Activated CD8-positive, alpha-beta memory T cell treated with anti-CD3 and anti-CD28 coated beads, Interleukin-2, amount 10 ng/mL, durations not matched to agents 7 days and 5 days (primary cell): ENCODE measurements around the gene UBTF. TPM values are rescaled to one million over a fixed set of nuclear protein-coding genes. Genes with fewer than 3 reads are reported as not detected.
A peak's percentile ranks its signal among the peaks of the same experiment; 100 is the strongest.

Experiments
- ATAC-seq: fragments of 150-1000 bp; cut with Tn5 transposase; one replicate; pipeline ENCODE4 v1.10.0; 2021; ENCODE audit warnings: moderate library complexity
- CTCF ChIA-PET: fragments of 350-600 bp; sonication (Branson Sonifier 250); formaldehyde crosslinking; loops from one replicate; lab custom pipeline; 2021; ENCODE audit warnings: antibody characterized with exemption; lab: Charles Lee
- DNase-seq: peaks from one replicate; pipeline ENCODE4 v3.0.0-alpha.2; 2020
- H3K27ac Mint-ChIP-seq: one replicate; pipeline ENCODE4 v1.8.0; 2021; ENCODE audit warnings: mild to moderate bottlenecking, mixed read lengths
- H3K27me3 Mint-ChIP-seq: one replicate; pipeline ENCODE4 v1.8.0; 2021; ENCODE audit warnings: mixed read lengths
- H3K36me3 Mint-ChIP-seq: one replicate; pipeline ENCODE4 v1.8.0; 2021; ENCODE audit warnings: mild to moderate bottlenecking, mixed read lengths
- H3K4me1 Mint-ChIP-seq: one replicate; pipeline ENCODE4 v1.8.0; 2021; ENCODE audit warnings: mixed read lengths
- H3K4me3 Mint-ChIP-seq: one replicate; pipeline ENCODE4 v1.8.0; 2021; ENCODE audit warnings: mild to moderate bottlenecking, moderate library complexity, mixed read lengths
- H3K9me3 Mint-ChIP-seq: one replicate; pipeline ENCODE4 v1.8.0; 2022; ENCODE audit warnings: low read depth, mixed read lengths
- total RNA-seq, 2 experiments: library from RNA; stranded (reverse); gene quantifications; one replicate each; pipeline ENCODE4 v1.2.3, GENCODE V29; 2021

The UBTF gene, protein sequence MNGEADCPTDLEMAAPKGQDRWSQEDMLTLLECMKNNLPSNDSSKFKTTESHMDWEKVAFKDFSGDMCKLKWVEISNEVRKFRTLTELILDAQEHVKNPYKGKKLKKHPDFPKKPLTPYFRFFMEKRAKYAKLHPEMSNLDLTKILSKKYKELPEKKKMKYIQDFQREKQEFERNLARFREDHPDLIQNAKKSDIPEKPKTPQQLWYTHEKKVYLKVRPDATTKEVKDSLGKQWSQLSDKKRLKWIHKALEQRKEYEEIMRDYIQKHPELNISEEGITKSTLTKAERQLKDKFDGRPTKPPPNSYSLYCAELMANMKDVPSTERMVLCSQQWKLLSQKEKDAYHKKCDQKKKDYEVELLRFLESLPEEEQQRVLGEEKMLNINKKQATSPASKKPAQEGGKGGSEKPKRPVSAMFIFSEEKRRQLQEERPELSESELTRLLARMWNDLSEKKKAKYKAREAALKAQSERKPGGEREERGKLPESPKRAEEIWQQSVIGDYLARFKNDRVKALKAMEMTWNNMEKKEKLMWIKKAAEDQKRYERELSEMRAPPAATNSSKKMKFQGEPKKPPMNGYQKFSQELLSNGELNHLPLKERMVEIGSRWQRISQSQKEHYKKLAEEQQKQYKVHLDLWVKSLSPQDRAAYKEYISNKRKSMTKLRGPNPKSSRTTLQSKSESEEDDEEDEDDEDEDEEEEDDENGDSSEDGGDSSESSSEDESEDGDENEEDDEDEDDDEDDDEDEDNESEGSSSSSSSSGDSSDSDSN
- 100 to 1,000 TPM; 128 to 158 TPM for total RNA-seq

DNA sequence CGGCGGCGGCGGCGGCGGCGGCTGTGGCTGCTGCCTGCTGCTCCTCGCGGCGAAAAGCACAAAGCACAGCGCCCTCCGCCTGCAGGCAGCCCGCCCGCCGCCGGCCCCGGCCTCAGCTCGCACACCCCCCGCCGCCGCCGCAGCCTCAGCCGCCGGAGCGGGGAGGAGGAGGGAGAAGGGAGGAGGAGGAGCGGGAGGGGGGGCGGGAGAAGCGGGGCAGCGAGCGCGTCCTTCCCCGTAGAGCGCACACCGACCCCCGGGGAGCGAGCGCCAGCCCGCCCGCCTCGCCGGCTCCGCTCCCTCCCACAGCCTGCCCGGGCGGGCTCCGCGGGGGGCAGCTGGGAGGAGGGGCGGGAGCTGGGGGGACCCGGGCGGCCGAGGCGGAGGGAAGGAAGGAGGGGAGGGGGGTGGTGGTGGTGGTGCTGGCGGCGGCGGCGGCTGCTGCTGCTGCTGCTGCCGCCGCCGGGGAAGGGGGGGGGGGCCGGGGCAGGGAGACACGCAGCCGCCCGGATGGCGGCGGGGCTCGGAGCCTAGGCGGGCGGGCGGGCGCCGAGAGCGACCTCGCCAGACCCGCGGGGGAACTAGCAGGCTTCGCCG lies at the start of gene UBTF:
Gene UBTF (minus strand): TSS at position 60 of the 597 bp plus-strand sequence. CDS start 1,446 bp downstream, outside the sequence.
- Mint-ChIP-seq H3K27ac (peak within 1 kb of the TSS; percentile 94), H3K4me1 (peaks cover 31% of the 10 kb centered on the region), H3K9me3 (no peaks in the 10 kb centered on the region), H3K27me3 (no peaks in the 10 kb centered on the region), H3K4me3 (peak within 1 kb of the TSS; percentile 90), H3K36me3 (peaks cover 28% of the 10 kb centered on the region)
- peak; percentile 8 for ATAC-seq
- CTCF ChIA-PET, result interaction anchor here (0.9 to 6.3 kb wide), 8 partner anchors 10 to 111 kb away, joined by 3 to 74 read pairs (median 8); partner anchors contain the start of genes HDAC5 and TMUB2
- DNase-seq, result peak; percentile 73

DNA sequence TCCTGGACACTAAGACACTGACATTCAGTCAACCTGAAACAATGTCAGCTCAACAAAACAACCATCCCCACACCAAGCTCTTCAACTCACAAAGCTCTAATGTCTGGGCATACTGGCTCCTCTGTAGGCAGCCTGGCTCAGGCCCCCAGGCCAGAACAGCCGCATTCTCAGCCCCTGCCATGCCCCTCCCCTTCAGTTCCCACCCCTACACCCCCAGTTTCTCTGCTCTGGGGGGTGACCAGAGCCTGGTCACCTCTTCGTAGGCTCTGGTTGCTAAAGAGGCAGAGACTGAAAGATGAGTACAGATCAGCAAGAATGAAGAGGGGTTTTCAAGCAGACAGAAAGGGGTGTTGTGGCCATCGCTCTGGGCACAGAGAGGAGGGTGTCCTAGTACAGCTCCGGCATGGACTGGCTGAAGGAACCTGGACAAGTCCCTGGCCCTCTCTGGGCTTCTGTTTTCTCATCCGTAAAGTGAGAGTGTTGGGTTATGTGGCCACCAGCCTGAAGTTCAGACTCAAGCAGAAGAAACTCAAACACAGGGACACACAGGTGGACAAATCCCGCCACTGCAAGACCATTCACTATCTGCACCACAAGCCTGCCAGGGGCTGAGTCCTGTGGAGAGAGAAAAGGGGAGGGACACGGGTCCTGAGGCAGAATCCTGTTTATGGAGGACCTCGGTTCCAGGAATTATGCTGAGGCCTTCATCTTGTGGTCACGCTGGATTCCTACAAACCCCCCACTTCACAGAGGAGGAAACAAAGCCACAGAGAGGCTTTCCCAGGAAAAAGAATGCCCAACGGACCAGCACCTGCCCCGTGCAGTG lies 49.4 kb upstream of the UBTF start:
- Mint-ChIP-seq H3K27ac (no peak overlapping the region), H3K36me3 (no peaks in the 10 kb centered on the region), H3K27me3 (no peaks in the 10 kb centered on the region), H3K4me3 (no peak overlapping the region), H3K9me3 (no peaks in the 10 kb centered on the region), H3K4me1 (no peaks in the 10 kb centered on the region)
- DNase-seq (no peak), ATAC-seq (no peak)
- CTCF ChIA-PET, result no interaction called here

DNA sequence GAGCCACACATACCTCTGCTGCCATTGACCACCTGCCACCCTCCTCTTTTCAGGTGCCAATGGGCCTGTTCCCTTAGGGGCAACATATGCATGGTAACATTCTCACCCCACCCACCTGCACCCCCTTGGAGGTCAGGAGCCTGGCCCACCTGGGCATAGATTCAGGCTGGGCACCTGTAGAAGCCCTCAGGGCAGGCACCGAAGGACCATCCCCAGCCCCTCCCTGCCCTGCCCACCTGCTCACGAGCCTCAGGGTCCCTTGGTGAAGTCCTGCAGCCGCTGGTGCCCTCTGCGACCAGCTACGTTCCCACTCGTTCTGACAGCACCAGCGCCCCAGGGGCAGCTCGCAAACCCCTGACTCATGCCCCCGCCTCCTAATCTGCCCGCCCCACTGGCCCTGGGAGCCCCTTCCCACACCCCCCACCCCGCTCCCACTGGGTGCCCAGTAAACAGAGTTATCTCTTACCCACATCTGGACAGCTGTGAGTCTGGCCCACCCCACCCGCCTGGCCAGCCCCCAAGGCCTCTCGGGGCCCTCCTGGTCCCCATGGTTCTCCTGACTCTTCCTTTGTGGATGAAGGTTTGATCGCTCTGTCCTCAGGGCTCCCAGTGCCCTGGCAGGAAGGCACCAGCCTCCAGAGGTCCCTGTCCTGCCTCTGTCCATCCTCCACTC lies 48.5 kb upstream of the UBTF start, which contains the start of gene SLC4A1:
Gene SLC4A1 (minus strand): TSS at position 318 of the 673 bp plus-strand sequence. CDS start 5,269 bp downstream, outside the sequence.
- no peaks in the 10 kb centered on the region for H3K4me1 Mint-ChIP-seq
- no peak for ATAC-seq
- H3K36me3 Mint-ChIP-seq, result no peaks in the 10 kb centered on the region
- no peaks in the 10 kb centered on the region for H3K9me3 Mint-ChIP-seq
- H3K4me3 Mint-ChIP-seq, result no peak within 1 kb of the TSS
- CTCF ChIA-PET, result no interaction called here
- H3K27me3 Mint-ChIP-seq, result no peaks in the 10 kb centered on the region
- no peak for DNase-seq
- H3K27ac Mint-ChIP-seq, result no peak within 1 kb of the TSS

DNA sequence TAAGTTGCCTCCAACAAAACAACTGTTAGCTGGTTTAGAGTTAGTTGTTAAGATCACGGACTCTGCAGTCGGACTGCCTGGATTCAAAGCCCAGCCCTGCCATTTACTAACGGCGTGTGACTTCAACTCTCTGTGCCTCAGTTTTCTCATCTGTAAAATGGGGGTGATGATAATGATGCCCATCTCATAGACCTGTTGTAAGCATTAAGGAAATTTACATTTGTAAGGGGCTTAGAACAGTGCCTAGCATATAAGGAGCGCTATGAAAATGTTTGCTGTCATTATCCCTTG lies 47.6 kb upstream of the UBTF start:
- no peak overlapping the region for H3K27ac Mint-ChIP-seq
- CTCF ChIA-PET, result interaction anchor here (0.5 to 1.5 kb wide), 3 partner anchors 46 to 1060 kb away, joined by 3 to 6 read pairs (median 4); no protein-coding TSS in a partner anchor

DNA sequence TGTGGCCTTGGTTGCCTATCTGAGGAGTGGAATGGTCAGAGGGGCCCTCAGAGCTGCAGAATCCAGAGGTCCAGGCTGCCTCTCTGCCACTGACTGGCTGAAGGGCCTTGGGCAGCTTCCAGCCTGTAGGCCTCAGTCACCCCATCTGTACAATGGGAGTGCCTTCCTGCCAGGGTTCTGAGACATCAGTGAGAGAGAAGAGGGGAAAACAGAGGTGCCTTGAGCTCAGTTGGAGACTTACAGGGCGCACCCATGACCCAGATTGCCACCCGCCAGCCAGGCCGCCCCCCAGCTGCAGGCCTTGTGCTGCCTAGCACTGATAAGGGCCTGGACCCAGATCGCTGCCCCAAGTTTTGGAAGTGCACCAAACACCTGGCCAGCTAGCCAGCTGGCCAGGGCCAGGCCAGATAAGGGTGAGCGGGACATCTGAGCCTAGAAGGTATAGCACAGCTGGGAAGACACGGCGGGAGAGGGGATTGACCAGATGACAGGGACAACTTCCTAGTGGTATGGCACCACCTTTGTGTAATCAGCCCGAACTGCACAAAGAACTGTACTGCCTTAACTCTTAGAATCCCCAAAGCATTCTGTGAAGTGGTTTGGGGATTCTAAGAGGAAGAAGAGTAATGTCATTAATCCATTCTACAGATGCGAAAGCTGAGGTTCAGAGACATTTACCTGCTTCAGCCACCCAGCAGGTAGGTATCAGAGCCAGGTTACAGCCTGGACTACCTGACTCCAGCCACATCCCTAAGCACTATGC lies 47.1 kb upstream of the UBTF start:
- H3K27ac Mint-ChIP-seq, result no peak overlapping the region
- H3K9me3 Mint-ChIP-seq, result no peaks in the 10 kb centered on the region
- ATAC-seq, result no peak
- no peaks in the 10 kb centered on the region for H3K36me3 Mint-ChIP-seq
- H3K4me3 Mint-ChIP-seq, result no peak overlapping the region
- CTCF ChIA-PET, result interaction anchor here (0.5 to 1.5 kb wide), 3 partner anchors 45 to 1060 kb away, joined by 3 to 6 read pairs (median 4); no protein-coding TSS in a partner anchor
- H3K27me3 Mint-ChIP-seq, result no peaks in the 10 kb centered on the region
- no peak for DNase-seq
- H3K4me1 Mint-ChIP-seq, result no peaks in the 10 kb centered on the region

More for the DNA sequence above, 47.6 kb upstream of the UBTF start:
- Mint-ChIP-seq H3K9me3 (no peaks in the 10 kb centered on the region), H3K27me3 (no peaks in the 10 kb centered on the region), H3K4me3 (no peak overlapping the region), H3K36me3 (no peaks in the 10 kb centered on the region), H3K4me1 (no peaks in the 10 kb centered on the region)
- no peak for ATAC-seq
- no peak for DNase-seq

DNA sequence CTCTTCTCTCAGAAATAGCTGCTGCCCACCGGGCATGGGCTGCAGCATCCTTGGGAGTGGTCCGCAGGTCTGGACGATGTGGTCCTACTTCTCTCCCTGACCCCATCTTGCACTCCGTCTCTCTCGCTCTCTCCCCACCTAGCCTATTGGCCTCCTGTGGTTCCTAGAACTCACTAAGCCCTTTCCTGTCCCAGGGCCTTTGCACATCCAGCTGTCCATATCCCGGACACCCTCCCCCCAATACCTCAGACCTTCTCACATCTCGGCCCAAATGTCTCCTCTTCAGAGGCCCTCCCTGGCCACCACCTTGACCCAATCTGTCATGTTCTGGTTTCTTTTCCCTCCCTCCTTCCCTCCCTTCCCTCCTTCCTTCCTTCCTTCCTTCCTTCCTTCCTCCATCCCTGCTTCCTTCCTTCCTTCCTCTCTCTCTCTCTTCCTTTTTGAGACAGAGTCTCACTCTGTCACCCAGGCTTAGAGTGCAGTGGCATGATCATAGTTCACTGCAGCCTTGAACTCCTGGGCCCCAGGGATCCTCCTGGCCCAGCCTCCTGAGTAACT lies 43.9 kb upstream of the UBTF start:
- H3K9me3 Mint-ChIP-seq, result no peaks in the 10 kb centered on the region
- H3K4me3 Mint-ChIP-seq, result no peak overlapping the region
- H3K36me3 Mint-ChIP-seq, result no peaks in the 10 kb centered on the region
- no peak for DNase-seq
- ATAC-seq, result no peak
- no peak overlapping the region for H3K27ac Mint-ChIP-seq
- CTCF ChIA-PET, result no interaction called here
- no peaks in the 10 kb centered on the region for H3K27me3 Mint-ChIP-seq
- H3K4me1 Mint-ChIP-seq, result no peaks in the 10 kb centered on the region

DNA sequence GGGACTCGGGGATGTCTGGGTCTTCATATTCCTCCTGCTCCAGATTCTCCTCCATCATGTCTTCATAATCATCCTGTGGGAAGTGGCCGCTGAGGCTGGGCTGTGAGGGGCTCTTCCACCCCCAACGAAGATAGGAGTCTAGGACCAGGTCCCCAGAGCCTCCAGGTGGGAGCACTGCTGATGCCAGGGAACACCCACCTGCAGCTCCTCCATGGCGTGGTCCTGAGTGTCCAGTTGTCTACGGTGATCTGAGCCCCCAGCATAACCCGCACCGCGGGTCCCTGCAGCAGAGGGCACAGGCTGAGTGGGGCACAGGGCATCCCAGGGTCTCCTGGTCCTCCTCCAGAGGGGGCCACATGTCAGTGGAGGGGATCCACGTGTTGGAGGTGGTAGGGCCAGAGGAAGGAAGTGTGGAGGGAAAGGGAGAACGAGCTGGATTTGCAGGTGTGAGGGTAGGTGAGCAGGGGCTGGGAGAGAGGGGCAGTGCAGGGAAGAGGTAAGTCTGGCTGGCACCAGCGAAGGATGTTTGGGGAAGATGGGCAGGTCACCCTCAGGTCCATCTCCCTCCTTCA lies 43.3 kb upstream of the UBTF start:
- no peaks in the 10 kb centered on the region for H3K27me3 Mint-ChIP-seq
- no peaks in the 10 kb centered on the region for H3K9me3 Mint-ChIP-seq
- CTCF ChIA-PET, result no interaction called here
- H3K4me1 Mint-ChIP-seq, result no peaks in the 10 kb centered on the region
- DNase-seq (no peak), ATAC-seq (no peak)
- no peaks in the 10 kb centered on the region for H3K36me3 Mint-ChIP-seq
- H3K27ac Mint-ChIP-seq, result no peak overlapping the region
- H3K4me3 Mint-ChIP-seq, result no peak overlapping the region

DNA sequence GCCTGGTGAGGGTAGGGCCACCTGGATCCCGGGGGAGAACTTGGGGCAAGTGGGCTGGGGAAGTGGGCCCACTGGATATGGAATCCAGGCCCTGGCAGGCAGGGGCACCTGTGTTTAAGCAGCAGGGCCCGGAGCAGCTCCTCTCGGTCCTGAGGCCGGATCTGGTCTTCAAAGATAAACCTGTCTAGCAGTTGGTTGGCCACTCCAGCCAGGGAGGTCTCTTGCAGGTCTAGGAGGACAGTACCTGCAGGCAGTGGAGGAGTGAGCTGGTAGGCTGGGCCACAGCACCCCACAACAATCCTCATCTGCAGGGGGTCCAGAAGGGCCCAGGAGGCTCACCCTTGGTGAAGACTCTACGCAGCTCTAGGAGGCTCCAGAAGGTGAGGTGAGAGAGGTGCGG lies 40.8 kb upstream of the UBTF start:
- H3K9me3 Mint-ChIP-seq, result no peaks in the 10 kb centered on the region
- no peaks in the 10 kb centered on the region for H3K27me3 Mint-ChIP-seq
- no peak for ATAC-seq
- H3K36me3 Mint-ChIP-seq, result no peaks in the 10 kb centered on the region
- H3K27ac Mint-ChIP-seq, result no peak overlapping the region
- no peak overlapping the region for H3K4me3 Mint-ChIP-seq
- H3K4me1 Mint-ChIP-seq, result no peaks in the 10 kb centered on the region
- no peak for DNase-seq
- CTCF ChIA-PET, result no interaction called here

DNA sequence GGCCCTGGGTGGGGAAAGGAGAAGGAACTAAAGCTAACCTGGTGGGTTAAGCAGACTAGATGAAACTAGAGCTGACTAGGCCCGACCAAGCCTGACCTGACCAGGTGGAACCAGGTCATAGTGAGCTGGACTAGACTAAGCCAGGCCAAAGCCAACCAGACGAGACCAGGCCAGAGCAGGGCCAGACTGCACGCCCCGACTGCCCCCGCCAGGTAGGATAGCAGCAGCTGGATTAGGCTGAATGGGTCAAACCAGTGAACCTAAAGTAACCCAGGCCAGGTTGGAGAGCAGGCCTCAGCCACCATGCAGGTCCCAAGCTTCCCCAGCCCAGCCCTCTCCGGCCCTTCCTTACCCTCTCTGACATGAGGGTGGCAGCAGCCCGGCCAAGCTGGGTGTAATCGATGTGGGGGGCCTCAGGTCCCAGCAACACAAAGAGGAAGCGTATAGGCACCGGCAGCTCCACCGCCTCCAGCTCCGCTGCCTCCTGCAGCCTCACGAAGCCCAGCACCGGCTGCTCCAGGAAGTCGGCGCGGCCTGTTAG lies 39.4 kb upstream of the UBTF start:
- no peak overlapping the region for H3K27ac Mint-ChIP-seq
- H3K9me3 Mint-ChIP-seq, result no peaks in the 10 kb centered on the region
- ATAC-seq (no peak), DNase-seq (no peak)
- no peak overlapping the region for H3K4me3 Mint-ChIP-seq
- H3K27me3 Mint-ChIP-seq, result no peaks in the 10 kb centered on the region
- H3K36me3 Mint-ChIP-seq, result no peaks in the 10 kb centered on the region
- no peaks in the 10 kb centered on the region for H3K4me1 Mint-ChIP-seq
- CTCF ChIA-PET, result no interaction called here

DNA sequence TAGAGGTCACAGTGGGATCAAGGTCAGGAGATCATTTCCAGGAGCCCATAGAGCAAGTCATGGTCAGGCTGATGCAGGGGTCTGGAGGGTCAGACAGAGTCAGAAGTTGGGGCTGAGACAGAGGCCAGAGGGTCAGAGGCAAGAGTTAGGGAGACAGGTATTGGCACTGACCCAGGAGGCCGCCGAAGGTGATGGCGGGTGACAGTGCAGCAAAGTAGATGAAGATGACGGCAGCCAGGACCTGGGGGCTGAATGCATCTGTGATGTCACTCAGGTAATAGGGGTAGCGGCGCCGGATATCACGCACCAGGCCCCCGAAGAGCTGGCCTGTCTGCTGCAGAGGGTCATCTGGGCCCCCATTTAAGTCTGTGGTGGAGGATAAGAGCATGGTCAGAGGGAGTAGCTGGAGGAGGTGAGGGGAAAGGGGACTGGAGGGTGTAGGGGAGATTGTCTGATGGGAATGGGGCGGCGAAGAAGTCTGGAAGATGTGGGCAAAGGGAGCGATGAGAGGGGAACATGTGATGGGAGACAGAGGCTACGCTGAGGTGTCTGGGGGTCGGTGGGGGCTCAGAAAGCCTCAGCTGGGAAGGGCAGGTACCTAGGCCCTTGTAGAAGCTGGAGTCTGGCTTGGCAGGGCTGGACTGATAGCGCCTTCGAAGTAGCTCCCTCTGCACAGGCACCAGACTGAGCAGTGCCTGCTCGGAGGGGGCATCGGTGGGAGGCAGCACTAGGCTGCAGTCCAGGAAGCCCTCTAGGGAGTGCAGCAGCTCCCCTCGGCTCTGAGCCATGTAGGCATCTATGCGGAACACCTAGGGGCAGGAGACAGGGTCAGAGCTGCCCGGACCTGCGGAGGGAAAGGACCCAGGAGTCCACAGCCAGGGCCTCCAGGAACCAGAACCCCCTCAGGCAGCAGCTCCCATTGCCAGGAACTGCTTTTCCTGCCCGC lies 38.6 kb upstream of the UBTF start:
- Mint-ChIP-seq H3K9me3 (no peaks in the 10 kb centered on the region), H3K4me1 (no peaks in the 10 kb centered on the region), H3K27ac (no peak overlapping the region), H3K27me3 (no peaks in the 10 kb centered on the region), H3K4me3 (no peak overlapping the region), H3K36me3 (no peaks in the 10 kb centered on the region)
- CTCF ChIA-PET, result no interaction called here
- DNase-seq (no peak), ATAC-seq (no peak)
